GM23338 (cell line): ENCODE measurements around the gene PHETA2. TPM values are rescaled to one million over a fixed set of nuclear protein-coding genes. Genes with fewer than 3 reads are reported as not detected.

Source experiments
- ATAC-seq: fragments of 200-7000 bp; cut with Tn5 transposase; 3 replicates; pipeline ENCODE4 v1.9.1; 2020
- DNase-seq: peaks from one replicate; pipeline ENCODE4 v3.0.0-alpha.2; 2015; ENCODE audit warnings: low spot score
- H2AFZ ChIP-seq: fragments of 200-600 bp; sonication (generic); 2 replicates; pipeline ENCODE4 v1.8.0; 2016; ENCODE audit warnings: antibody characterized with exemption, mild to moderate bottlenecking, moderate library complexity
- H3F3A ChIP-seq: fragments of 200-600 bp; sonication (generic); replicated peaks from 2 replicates; pipeline ENCODE4 v1.8.0; 2017; ENCODE audit warnings: antibody characterized with exemption, mixed run types, low read depth
- H3K27ac ChIP-seq: fragments of 200-600 bp; sonication (generic); 2 replicates; pipeline ENCODE4 v1.6.1; 2016; ENCODE audit warnings: low read depth
- H3K27me3 ChIP-seq: fragments of 200-600 bp; sonication (generic); 2 replicates; pipeline ENCODE4 v1.8.0; 2016; ENCODE audit warnings: mild to moderate bottlenecking, mixed run types, moderate library complexity; ENCODE audit not compliant: insufficient read depth
- H3K36me3 ChIP-seq: fragments of 200-600 bp; sonication (generic); 2 replicates; pipeline ENCODE4 v1.8.0; 2016; ENCODE audit warnings: mild to moderate bottlenecking; ENCODE audit not compliant: insufficient read depth
- H3K4me1 ChIP-seq: fragments of 200-600 bp; sonication (generic); 2 replicates; pipeline ENCODE4 v1.8.0; 2016; ENCODE audit warnings: mild to moderate bottlenecking, moderate library complexity; ENCODE audit not compliant: insufficient read depth
- H3K4me2 ChIP-seq: fragments of 200-600 bp; sonication (generic); 2 replicates; pipeline ENCODE4 v1.7.1; 2017; ENCODE audit warnings: mixed run types
- H3K4me3 ChIP-seq: fragments of 200-600 bp; sonication (generic); 2 replicates; pipeline ENCODE4 v1.6.1; 2016; ENCODE audit warnings: mixed run types
- H3K79me2 ChIP-seq: fragments of 200-600 bp; sonication (generic); replicated peaks from 2 replicates; pipeline ENCODE4 v1.8.0; 2017; ENCODE audit warnings: mild to moderate bottlenecking; ENCODE audit not compliant: insufficient read depth
- H3K9me2 ChIP-seq: fragments of 200-600 bp; sonication (generic); 2 replicates; pipeline ENCODE4 v1.8.0; 2017; ENCODE audit not compliant: insufficient read depth
- H4K20me1 ChIP-seq: fragments of 200-600 bp; sonication (generic); replicated peaks from 2 replicates; pipeline ENCODE4 v1.8.0; 2017; ENCODE audit warnings: mild to moderate bottlenecking; ENCODE audit not compliant: insufficient read depth
- H3K27ac Mint-ChIP-seq: 2 replicates; pipeline ENCODE4 v1.8.0; 2020; ENCODE audit warnings: inconsistent platforms, mild to moderate bottlenecking, moderate library complexity, mixed read lengths
- H3K27me3 Mint-ChIP-seq: 3 replicates; pipeline ENCODE4 v1.8.0; 2022; ENCODE audit warnings: low read depth, mild to moderate bottlenecking, moderate library complexity, mixed read lengths, inconsistent platforms; ENCODE audit not compliant: insufficient read depth, poor library complexity
- H3K36me3 Mint-ChIP-seq: 3 replicates; pipeline ENCODE4 v1.8.0; 2021; ENCODE audit warnings: low read depth, mild to moderate bottlenecking, inconsistent platforms, moderate library complexity, mixed read lengths
- H3K4me1 Mint-ChIP-seq: 3 replicates; pipeline ENCODE4 v1.8.0; 2020; ENCODE audit warnings: mild to moderate bottlenecking, inconsistent platforms, mixed read lengths
- H3K4me3 Mint-ChIP-seq: 3 replicates; pipeline ENCODE4 v1.8.0; 2021; ENCODE audit warnings: moderate library complexity, mild to moderate bottlenecking, inconsistent platforms, mixed read lengths
- H3K9me3 Mint-ChIP-seq: 3 replicates; pipeline ENCODE4 v1.8.0; 2020; ENCODE audit warnings: moderate library complexity, mild to moderate bottlenecking, inconsistent platforms, mixed read lengths
- CREB1 ChIP-seq: fragments of 250-450 bp; sonication (Bioruptor Pico); IDR thresholded peaks from 2 replicates; pipeline ENCODE4 v1.5.0; 2020; ENCODE audit warnings: low read depth, mild to moderate bottlenecking, moderate library complexity
- ETS1 ChIP-seq: IDR thresholded peaks from 2 replicates; pipeline ENCODE4 v1.6.1; 2016; ENCODE audit warnings: antibody characterized with exemption
- EZH2 ChIP-seq: fragments of 200-600 bp; sonication (generic); IDR thresholded peaks from one replicate; pipeline ENCODE4 v1.8.0; 2017; ENCODE audit warnings: antibody characterized with exemption, mild to moderate bottlenecking, low read depth; ENCODE audit not compliant: unreplicated experiment
- EZH2phosphoT487 ChIP-seq: fragments of 200-600 bp; sonication (generic); IDR thresholded peaks from one replicate; pipeline ENCODE4 v1.8.1; 2018; ENCODE audit warnings: antibody characterized with exemption; ENCODE audit not compliant: unreplicated experiment
- JUNB ChIP-seq: IDR thresholded peaks from one replicate; pipeline ENCODE4 v1.6.1; 2016; ENCODE audit warnings: antibody characterized with exemption; ENCODE audit not compliant: unreplicated experiment
- NANOG ChIP-seq: IDR thresholded peaks from 2 replicates; pipeline ENCODE4 v1.6.1; 2016; ENCODE audit warnings: antibody characterized with exemption, borderline replicate concordance
- POLR2AphosphoS5 ChIP-seq: IDR thresholded peaks from 2 replicates; pipeline ENCODE4 v1.6.1; 2016; ENCODE audit warnings: antibody characterized with exemption, low read depth
- REST ChIP-seq: IDR thresholded peaks from one replicate; pipeline ENCODE4 v1.6.1; 2018; ENCODE audit warnings: antibody characterized with exemption; ENCODE audit not compliant: unreplicated experiment
- STAT1 ChIP-seq: IDR thresholded peaks from one replicate; pipeline ENCODE4 v1.6.1; 2016; ENCODE audit warnings: antibody characterized with exemption; ENCODE audit not compliant: unreplicated experiment
- ZNF114 ChIP-seq: fragments of 250-450 bp; sonication (Bioruptor Pico); IDR thresholded peaks from 2 replicates; pipeline ENCODE4 v1.5.0; 2020; ENCODE audit warnings: mild to moderate bottlenecking, moderate library complexity
- ZNF331 ChIP-seq: fragments of 250-450 bp; sonication (Bioruptor Pico); IDR thresholded peaks from 2 replicates; pipeline ENCODE4 v1.5.0; 2020; ENCODE audit warnings: low read depth, mild to moderate bottlenecking, moderate library complexity
- polyA plus RNA-seq: library from polyadenylated mRNA; unstranded; fragments of >200 nt; fragmentation: Nextera tagmentation; extraction: Ambion mirVana; gene quantifications from 2 replicates; pipeline ENCODE4 v1.2.1, GENCODE V29; 2016
- total RNA-seq: library from RNA; depleted of rRNA; stranded (reverse); fragments of >200 nt; shearing (Covaris generic); gene quantifications from 2 replicates; pipeline ENCODE4 v1.2.3, GENCODE V29; 2014
- TF ChIP-seq, protein P1 (sequence below), 2 experiments: fragments of 200-600 bp in 1 of 2; sonication (generic) in 1 of 2; conservative IDR thresholded peaks; 2 replicates each; pipeline versions ENCODE4 v1.5.1 to v1.6.1; 2016 to 2017; ENCODE audit warnings: antibody characterized with exemption in 2 of 2, low read depth in 2 of 2, mild to moderate bottlenecking in 2 of 2, moderate library complexity in 1 of 2
- TF ChIP-seq, protein P2 (sequence below): fragments of 250-450 bp; sonication (Bioruptor Pico); IDR thresholded peaks from 2 replicates; pipeline ENCODE4 v1.5.0; 2020; ENCODE audit warnings: mild to moderate bottlenecking, moderate library complexity

The PHETA2 gene
- total and polyA plus RNA-seq, 2 experiments from 2014 or later = 4.5 to 7.6 TPM

- no peak overlapping the region for H3K27ac ChIP-seq
- Mint-ChIP-seq H3K9me3 (no peaks in the 10 kb centered on the region), H3K27ac (no peak overlapping the region), H3K27me3 (peaks cover 3% of the 10 kb centered on the region), H3K4me3 (no peak overlapping the region), H3K4me1 (no peaks in the 10 kb centered on the region; the same call in 2 of the 3 replicates), H3K36me3 (no peaks in the 10 kb centered on the region)
- no peaks in the 10 kb centered on the region for H4K20me1 ChIP-seq
- no peaks in the 10 kb centered on the region for H3F3A ChIP-seq
- H3K4me2 ChIP-seq = no peak overlapping the region
- no peaks in the 10 kb centered on the region for H3K36me3 ChIP-seq
- peaks cover 5% of the 10 kb centered on the region; the same call in 1 of the 2 replicates for H3K9me2 ChIP-seq
- no peak overlapping the region for H2AFZ ChIP-seq
- H3K4me3 ChIP-seq = no peak overlapping the region
- ATAC-seq (no peak), DNase-seq (no peak)
- H3K4me1 ChIP-seq = no peaks in the 10 kb centered on the region
- no peaks in the 10 kb centered on the region for H3K27me3 ChIP-seq
- no peaks in the 10 kb centered on the region for H3K79me2 ChIP-seq
- TF ChIP-seq POLR2AphosphoS5 (no peak), STAT1 (no peak), REST (no peak), ETS1 (no peak), NANOG (no peak), JUNB (no peak), CREB1 (CRISPR knock-in tag) (no peak), EZH2 (no peak), ZNF114 (CRISPR knock-in tag) (no peak), ZNF331 (CRISPR knock-in tag) (no peak), EZH2phosphoT487 (no peak)
- TF ChIP-seq, protein P1, sequence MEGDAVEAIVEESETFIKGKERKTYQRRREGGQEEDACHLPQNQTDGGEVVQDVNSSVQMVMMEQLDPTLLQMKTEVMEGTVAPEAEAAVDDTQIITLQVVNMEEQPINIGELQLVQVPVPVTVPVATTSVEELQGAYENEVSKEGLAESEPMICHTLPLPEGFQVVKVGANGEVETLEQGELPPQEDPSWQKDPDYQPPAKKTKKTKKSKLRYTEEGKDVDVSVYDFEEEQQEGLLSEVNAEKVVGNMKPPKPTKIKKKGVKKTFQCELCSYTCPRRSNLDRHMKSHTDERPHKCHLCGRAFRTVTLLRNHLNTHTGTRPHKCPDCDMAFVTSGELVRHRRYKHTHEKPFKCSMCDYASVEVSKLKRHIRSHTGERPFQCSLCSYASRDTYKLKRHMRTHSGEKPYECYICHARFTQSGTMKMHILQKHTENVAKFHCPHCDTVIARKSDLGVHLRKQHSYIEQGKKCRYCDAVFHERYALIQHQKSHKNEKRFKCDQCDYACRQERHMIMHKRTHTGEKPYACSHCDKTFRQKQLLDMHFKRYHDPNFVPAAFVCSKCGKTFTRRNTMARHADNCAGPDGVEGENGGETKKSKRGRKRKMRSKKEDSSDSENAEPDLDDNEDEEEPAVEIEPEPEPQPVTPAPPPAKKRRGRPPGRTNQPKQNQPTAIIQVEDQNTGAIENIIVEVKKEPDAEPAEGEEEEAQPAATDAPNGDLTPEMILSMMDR (conservative IDR thresholded peaks at IDR 0.05; ENCODE audit: low read depth in 2 of 2) = no peak
- TF ChIP-seq, protein P2, sequence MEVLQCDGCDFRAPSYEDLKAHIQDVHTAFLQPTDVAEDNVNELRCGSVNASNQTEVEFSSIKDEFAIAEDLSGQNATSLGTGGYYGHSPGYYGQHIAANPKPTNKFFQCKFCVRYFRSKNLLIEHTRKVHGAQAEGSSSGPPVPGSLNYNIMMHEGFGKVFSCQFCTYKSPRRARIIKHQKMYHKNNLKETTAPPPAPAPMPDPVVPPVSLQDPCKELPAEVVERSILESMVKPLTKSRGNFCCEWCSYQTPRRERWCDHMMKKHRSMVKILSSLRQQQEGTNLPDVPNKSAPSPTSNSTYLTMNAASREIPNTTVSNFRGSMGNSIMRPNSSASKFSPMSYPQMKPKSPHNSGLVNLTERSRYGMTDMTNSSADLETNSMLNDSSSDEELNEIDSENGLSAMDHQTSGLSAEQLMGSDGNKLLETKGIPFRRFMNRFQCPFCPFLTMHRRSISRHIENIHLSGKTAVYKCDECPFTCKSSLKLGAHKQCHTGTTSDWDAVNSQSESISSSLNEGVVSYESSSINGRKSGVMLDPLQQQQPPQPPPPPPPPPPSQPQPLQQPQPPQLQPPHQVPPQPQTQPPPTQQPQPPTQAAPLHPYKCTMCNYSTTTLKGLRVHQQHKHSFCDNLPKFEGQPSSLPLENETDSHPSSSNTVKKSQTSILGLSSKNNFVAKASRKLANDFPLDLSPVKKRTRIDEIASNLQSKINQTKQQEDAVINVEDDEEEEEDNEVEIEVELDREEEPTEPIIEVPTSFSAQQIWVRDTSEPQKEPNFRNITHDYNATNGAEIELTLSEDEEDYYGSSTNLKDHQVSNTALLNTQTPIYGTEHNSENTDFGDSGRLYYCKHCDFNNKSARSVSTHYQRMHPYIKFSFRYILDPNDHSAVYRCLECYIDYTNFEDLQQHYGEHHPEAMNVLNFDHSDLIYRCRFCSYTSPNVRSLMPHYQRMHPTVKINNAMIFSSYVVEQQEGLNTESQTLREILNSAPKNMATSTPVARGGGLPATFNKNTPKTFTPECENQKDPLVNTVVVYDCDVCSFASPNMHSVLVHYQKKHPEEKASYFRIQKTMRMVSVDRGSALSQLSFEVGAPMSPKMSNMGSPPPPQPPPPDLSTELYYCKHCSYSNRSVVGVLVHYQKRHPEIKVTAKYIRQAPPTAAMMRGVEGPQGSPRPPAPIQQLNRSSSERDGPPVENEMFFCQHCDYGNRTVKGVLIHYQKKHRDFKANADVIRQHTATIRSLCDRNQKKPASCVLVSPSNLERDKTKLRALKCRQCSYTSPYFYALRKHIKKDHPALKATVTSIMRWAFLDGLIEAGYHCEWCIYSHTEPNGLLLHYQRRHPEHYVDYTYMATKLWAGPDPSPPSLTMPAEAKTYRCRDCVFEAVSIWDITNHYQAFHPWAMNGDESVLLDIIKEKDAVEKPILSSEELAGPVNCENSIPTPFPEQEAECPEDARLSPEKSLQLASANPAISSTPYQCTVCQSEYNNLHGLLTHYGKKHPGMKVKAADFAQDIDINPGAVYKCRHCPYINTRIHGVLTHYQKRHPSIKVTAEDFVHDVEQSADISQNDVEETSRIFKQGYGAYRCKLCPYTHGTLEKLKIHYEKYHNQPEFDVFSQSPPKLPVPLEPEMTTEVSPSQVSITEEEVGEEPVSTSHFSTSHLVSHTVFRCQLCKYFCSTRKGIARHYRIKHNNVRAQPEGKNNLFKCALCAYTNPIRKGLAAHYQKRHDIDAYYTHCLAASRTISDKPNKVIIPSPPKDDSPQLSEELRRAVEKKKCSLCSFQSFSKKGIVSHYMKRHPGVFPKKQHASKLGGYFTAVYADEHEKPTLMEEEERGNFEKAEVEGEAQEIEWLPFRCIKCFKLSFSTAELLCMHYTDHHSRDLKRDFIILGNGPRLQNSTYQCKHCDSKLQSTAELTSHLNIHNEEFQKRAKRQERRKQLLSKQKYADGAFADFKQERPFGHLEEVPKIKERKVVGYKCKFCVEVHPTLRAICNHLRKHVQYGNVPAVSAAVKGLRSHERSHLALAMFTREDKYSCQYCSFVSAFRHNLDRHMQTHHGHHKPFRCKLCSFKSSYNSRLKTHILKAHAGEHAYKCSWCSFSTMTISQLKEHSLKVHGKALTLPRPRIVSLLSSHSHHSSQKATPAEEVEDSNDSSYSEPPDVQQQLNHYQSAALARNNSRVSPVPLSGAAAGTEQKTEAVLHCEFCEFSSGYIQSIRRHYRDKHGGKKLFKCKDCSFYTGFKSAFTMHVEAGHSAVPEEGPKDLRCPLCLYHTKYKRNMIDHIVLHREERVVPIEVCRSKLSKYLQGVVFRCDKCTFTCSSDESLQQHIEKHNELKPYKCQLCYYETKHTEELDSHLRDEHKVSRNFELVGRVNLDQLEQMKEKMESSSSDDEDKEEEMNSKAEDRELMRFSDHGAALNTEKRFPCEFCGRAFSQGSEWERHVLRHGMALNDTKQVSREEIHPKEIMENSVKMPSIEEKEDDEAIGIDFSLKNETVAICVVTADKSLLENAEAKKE (CRISPR knock-in tag) = no peak
These were observed 48.6 kb upstream of the PHETA2 start for GRCh38 chr22:42025421-42025820.
